ENCODE measurements around the gene ARID4A. TPM values are rescaled to one million over a fixed set of nuclear protein-coding genes. Genes with fewer than 3 reads are reported as not detected.

ARID4A gene
- total and polyA plus RNA-seq, 10 of the 15 experiments (the other 5 are each of a cell fraction or from before 2014, with no cell fraction given): 5.2 to 18.9 (median 12.5) TPM

DNA sequence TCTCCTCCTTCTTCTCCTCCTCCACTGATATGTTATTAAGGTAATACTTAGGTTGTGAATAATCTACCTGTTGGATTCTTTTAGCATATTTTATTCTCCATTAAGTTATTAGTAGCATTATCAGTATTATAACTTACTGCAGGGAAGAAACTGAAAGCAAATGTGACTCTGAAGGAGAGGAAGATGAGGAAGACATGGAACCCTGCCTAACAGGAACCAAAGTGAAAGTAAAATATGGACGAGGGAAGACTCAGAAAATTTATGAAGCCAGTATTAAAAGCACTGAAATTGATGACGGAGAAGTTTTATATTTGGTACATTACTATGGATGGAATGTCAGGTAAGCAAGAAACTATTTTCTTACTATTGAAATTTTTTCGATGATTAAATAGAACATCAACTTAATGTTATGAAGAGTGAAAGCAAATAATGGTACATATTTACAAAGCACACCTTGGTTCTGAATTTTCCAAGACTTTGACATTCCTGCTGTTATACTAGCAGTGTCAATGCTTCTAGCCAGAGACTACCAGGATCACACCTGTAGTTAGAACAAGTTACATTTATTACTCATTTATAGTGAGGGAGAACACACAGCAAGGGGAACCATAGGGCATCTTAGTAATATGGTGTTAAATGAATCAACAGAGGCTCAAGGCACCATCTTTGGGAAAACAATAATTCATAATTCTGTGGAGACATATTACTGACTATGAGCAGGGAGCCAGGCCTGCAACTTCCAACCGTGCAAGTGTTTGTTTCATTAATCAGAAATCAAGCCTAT lies 55.4 kb downstream of the ARID4A start (continued):
- TF ChIP-seq, protein P1, sequence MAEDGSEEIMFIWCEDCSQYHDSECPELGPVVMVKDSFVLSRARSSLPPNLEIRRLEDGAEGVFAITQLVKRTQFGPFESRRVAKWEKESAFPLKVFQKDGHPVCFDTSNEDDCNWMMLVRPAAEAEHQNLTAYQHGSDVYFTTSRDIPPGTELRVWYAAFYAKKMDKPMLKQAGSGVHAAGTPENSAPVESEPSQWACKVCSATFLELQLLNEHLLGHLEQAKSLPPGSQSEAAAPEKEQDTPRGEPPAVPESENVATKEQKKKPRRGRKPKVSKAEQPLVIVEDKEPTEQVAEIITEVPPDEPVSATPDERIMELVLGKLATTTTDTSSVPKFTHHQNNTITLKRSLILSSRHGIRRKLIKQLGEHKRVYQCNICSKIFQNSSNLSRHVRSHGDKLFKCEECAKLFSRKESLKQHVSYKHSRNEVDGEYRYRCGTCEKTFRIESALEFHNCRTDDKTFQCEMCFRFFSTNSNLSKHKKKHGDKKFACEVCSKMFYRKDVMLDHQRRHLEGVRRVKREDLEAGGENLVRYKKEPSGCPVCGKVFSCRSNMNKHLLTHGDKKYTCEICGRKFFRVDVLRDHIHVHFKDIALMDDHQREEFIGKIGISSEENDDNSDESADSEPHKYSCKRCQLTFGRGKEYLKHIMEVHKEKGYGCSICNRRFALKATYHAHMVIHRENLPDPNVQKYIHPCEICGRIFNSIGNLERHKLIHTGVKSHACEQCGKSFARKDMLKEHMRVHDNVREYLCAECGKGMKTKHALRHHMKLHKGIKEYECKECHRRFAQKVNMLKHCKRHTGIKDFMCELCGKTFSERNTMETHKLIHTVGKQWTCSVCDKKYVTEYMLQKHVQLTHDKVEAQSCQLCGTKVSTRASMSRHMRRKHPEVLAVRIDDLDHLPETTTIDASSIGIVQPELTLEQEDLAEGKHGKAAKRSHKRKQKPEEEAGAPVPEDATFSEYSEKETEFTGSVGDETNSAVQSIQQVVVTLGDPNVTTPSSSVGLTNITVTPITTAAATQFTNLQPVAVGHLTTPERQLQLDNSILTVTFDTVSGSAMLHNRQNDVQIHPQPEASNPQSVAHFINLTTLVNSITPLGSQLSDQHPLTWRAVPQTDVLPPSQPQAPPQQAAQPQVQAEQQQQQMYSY (CRISPR knock-in tag; IDR thresholded peaks at IDR 0.05): no peak

DNA sequence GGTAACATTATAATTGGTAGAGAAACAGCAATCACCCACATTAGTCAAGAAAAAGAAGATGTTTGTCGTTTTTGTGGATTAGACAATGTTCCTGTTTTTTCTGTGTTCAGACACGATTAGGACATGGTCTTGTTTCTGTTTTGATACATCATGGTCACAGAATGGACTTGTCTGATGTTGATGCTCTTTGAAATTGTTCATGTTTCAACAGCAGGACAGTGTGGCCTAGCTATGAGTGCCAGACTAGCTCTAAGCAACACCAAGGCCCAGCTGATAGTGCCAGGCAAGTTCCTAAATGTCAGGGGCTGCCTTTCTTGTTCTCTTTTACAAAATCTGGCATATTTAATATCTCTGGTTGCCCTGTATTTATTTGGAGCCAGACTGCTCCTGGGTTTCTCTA lies 56.5 kb downstream of the ARID4A start:
- Histone ChIP-seq H3K4me3 (no peak overlapping the region), H2AFZ (ENCODE audit: control insufficient read depth, low read depth, low read length) (no peak overlapping the region), H3K27ac (ENCODE audit: control insufficient read depth, insufficient read depth) (no peak overlapping the region), H3K79me2 (ENCODE audit: control insufficient read depth, insufficient read depth, low read length) (no peaks in the 10 kb centered on the region), H3K9me3 (replicated peaks; ENCODE audit: control insufficient read depth, insufficient read depth, low read length) (no peaks in the 10 kb centered on the region), H4K20me1 (ENCODE audit: control insufficient read depth, insufficient read depth) (no peaks in the 10 kb centered on the region), H3K36me3 (ENCODE audit: control insufficient read depth in 2 of 2, insufficient read depth in 2 of 2, low read length in 1 of 2) (peaks cover 3 to 10% of the 10 kb centered on the region in 2 experiments; a peak in 3 of 4 replicates), H3K4me1 (ENCODE audit: control insufficient read depth, insufficient read depth, low read length) (no peaks in the 10 kb centered on the region), H3K9ac (ENCODE audit: control insufficient read depth, insufficient read depth, low read length) (no peak overlapping the region), H3K4me2 (ENCODE audit: control insufficient read depth, insufficient read depth) (no peak overlapping the region), H3K27me3 (replicated peaks in 1 of 2; ENCODE audit: control insufficient read depth in 2 of 2, insufficient read depth in 2 of 2, low read length in 1 of 2) (no peaks in the 10 kb centered on the region)
- intact Hi-C loops (cut with micrococcal nuclease; ENCODE audit: unreplicated experiment) (no loop called here), in situ Hi-C loops (cut with MboI) (no loop called here)
- TF ChIP-seq SMAD1 (IDR thresholded peaks at IDR 0.05; ENCODE audit: low read depth, partially characterized antibody) (no peak), CHD2 (IDR thresholded peaks at IDR 0.05; ENCODE audit: borderline replicate concordance, low read depth, low read length) (no peak), RCOR1 (conservative IDR thresholded peaks at IDR 0.05; ENCODE audit: low read depth, low read length) (no peak), ETV6 (conservative IDR thresholded peaks at IDR 0.05 in 1 of 2, IDR thresholded peaks at IDR 0.05 in 1 of 2; ENCODE audit: borderline replicate concordance in 1 of 2, low read depth in 1 of 2) (no peak), JUNB (IDR thresholded peaks at IDR 0.05) (no peak), POU2F2 (IDR thresholded peaks at IDR 0.05; ENCODE audit: borderline replicate concordance, low read depth, low read length) (no peak)
- TF ChIP-seq, protein P2, sequence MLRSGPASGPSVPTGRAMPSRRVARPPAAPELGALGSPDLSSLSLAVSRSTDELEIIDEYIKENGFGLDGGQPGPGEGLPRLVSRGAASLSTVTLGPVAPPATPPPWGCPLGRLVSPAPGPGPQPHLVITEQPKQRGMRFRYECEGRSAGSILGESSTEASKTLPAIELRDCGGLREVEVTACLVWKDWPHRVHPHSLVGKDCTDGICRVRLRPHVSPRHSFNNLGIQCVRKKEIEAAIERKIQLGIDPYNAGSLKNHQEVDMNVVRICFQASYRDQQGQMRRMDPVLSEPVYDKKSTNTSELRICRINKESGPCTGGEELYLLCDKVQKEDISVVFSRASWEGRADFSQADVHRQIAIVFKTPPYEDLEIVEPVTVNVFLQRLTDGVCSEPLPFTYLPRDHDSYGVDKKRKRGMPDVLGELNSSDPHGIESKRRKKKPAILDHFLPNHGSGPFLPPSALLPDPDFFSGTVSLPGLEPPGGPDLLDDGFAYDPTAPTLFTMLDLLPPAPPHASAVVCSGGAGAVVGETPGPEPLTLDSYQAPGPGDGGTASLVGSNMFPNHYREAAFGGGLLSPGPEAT (IDR thresholded peaks at IDR 0.05; ENCODE audit: low read depth): no peak
- DNase-seq (ENCODE audit: low read depth, low spot score): no peak
- ChIA-PET RAD21 (ENCODE audit: unreplicated experiment) (no interaction called here), POLR2A (no interaction called here), CTCF (no interaction called here), SMC1A (ENCODE audit: uncharacterized antibody, unreplicated experiment) (no interaction called here)
- no TSS peak for BruUV-seq (replicated peaks)
- 78% methylated on average over 2 of the region's 2 CpGs for WGBS (ENCODE audit: insufficient coverage, insufficient replicate concordance, low lambda C conversion rate, missing lambda C conversion rate)
- ATAC-seq: no peak
- FAIRE-seq: no peak
